Right lobe of liver (tissue), 4 donors: ENCODE measurements around the gene CD4.

Experiments used
- CTCF ChIP-seq, 4 donors: fragments of 200-600 bp in 3 of 4; fragments of 450-650 bp in 1 of 4; IDR thresholded peaks; one replicate each; pipeline versions ENCODE4 v1.5.1 to v1.8.0; 2016 to 2022; ENCODE audit warnings: antibody characterized with exemption in 4 of 4, mild to moderate bottlenecking in 2 of 4
- POLR2A ChIP-seq: fragments of 450-650 bp; IDR thresholded peaks from one replicate; pipeline ENCODE4 v1.6.1; 2017; ENCODE audit warnings: antibody characterized with exemption, mild to moderate bottlenecking
- donor health status: DM: no; HTN: no; CAD: no.
- donor health status: DM: no; HTN: no; CAD: no.
- donor health status: DM: no; HTN: yes; CAD: no.

GRCh38 chr12:6782850-6783566, 6.3 kb upstream of the CD4 start:
- TF ChIP-seq POLR2A (no peak), CTCF (IDR thresholded peaks at IDR 0.05) (no peak)
